ENCODE data around the gene PRRT3. TPM values are rescaled to one million over a fixed set of nuclear protein-coding genes. Genes with fewer than 3 reads are reported as not detected.
A peak's percentile ranks its signal among the peaks of the same experiment; 100 is the strongest.

Gene PRRT3
- total RNA-seq, 1 donor from 2014 or later: 8.2 TPM

DNA sequence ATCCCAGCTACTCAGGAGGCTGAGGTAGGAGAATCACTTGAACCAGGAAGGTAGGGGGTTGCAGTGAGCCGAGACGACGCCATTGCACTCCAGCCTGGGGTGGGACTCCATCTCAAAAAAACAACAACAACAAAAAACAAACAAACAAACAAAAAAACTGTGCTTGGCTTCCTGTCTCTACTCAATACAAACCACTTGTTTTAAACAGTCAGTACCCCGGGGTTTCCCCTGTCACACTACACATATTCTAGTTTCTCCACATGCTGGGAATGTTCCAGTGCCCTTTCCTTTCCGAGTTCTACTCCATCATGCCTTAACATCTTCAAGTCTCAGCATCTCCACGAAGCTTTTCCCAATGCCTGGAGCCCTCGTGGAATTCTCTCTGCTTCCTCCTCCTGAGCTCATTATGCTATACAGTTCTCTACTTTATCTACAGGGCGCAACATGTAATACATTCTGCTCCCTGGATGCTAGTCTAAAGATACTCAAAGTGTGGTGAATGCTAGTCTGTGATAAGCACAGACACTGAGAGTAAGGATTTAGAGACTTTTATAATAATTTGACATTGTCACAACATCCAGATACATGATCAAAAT is 26.6 kb upstream of the PRRT3 start:
- H3K36me3 Mint-ChIP-seq: peaks cover 11% of the 10 kb centered on the region
- H3K4me1 Mint-ChIP-seq (ENCODE audit: unreplicated experiment): peaks cover 5% of the 10 kb centered on the region
- H3K27me3 Mint-ChIP-seq: no peaks in the 10 kb centered on the region
- DNase-seq (ENCODE audit: extremely low spot score, unreplicated experiment): no peak
- TF ChIP-seq, protein P1, sequence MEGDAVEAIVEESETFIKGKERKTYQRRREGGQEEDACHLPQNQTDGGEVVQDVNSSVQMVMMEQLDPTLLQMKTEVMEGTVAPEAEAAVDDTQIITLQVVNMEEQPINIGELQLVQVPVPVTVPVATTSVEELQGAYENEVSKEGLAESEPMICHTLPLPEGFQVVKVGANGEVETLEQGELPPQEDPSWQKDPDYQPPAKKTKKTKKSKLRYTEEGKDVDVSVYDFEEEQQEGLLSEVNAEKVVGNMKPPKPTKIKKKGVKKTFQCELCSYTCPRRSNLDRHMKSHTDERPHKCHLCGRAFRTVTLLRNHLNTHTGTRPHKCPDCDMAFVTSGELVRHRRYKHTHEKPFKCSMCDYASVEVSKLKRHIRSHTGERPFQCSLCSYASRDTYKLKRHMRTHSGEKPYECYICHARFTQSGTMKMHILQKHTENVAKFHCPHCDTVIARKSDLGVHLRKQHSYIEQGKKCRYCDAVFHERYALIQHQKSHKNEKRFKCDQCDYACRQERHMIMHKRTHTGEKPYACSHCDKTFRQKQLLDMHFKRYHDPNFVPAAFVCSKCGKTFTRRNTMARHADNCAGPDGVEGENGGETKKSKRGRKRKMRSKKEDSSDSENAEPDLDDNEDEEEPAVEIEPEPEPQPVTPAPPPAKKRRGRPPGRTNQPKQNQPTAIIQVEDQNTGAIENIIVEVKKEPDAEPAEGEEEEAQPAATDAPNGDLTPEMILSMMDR (conservative IDR thresholded peaks at IDR 0.05): no peak
- no peaks in the 10 kb centered on the region for H3K9me3 Mint-ChIP-seq
- H3K4me3 Mint-ChIP-seq: no peak overlapping the region
- peak overlapping the region; percentile 53 for H3K27ac Mint-ChIP-seq

DNA sequence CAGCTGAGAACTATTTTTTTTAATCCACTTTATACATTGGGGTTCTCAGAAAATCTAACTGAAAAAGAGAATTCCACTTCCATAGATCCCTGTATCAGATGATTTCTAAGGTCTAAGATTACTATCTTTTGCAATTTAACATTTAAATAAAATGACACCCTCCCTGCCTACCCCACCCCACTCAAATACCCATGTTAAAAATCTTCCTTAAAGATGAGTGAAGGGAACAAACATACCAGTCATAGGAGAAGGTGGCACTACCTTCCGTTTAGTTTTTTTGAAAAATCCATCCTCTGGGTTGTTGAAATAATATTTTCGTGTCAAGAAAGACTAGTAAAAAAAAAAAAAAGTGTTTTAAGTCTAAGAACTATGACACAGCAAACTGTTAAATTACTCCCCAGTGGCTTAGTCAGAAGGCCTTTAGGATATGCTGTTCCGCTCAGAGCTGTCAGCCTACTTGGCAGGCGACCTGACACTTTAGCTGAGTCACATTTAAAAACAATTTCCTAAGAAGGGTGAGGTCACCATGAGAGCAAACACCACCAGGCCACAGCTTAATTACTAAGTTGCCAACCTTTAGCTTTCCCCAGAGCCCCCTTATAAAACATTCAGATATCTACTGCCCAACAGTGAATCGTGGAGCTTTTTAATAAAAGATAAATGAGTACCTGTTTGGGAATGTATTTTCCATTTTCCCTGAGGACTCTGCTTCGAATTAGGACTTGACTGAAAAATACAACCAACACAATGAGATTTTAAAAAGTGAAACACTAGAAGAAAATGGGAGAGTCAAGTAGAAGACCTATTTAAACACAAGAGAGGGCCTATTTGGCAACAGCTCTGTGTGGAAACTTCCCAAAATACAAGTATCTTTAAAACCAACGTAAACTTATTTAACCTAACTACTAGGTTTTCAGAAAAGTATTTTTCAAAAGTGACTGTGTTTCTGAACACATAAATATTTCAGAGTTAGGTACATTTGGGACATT is 24.8 kb upstream of the PRRT3 start:
- TF ChIP-seq, protein P1 (conservative IDR thresholded peaks at IDR 0.05): no peak
- H3K27me3 Mint-ChIP-seq: no peaks in the 10 kb centered on the region
- H3K27ac Mint-ChIP-seq: peak overlapping the region; percentile 91
- no peaks in the 10 kb centered on the region for H3K9me3 Mint-ChIP-seq
- peaks cover 5% of the 10 kb centered on the region for H3K4me1 Mint-ChIP-seq (ENCODE audit: unreplicated experiment)
- H3K4me3 Mint-ChIP-seq: peak overlapping the region; percentile 35
- peaks cover 15% of the 10 kb centered on the region for H3K36me3 Mint-ChIP-seq
- DNase-seq (ENCODE audit: extremely low spot score, unreplicated experiment): no peak

DNA sequence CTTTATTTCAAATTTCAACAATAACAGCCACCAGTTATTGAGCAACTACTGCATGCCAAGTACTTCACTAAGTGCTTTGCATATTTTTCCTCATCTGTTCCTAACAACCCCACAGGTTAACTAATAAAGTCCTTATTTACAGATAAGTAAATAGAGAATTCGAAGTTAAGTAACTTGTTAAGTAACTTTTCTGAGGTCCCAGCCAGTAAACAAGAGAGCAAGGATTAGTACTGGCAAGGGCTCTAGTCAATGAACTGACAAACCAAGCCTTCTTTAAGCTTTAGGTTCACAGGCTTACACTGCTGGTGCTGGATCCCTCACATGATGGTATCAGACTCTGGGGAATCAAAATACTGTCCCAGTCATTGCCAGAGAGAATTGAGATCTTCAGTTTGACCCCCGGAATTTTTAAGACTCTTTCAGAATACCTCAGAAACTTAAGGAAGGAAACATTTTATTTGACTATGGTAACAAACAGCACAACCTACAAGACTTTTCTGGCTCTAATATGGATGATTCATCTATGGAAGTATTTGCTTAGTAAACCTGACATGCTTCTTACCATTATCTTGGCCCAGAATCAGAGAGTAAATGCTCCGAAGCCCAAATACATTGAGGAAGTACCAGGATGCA is 17.9 kb upstream of the PRRT3 start:
- H3K27ac Mint-ChIP-seq: no peak overlapping the region
- H3K9me3 Mint-ChIP-seq: no peaks in the 10 kb centered on the region
- peaks cover 34% of the 10 kb centered on the region for H3K36me3 Mint-ChIP-seq
- no peak for DNase-seq (ENCODE audit: extremely low spot score, unreplicated experiment)
- H3K4me3 Mint-ChIP-seq: no peak overlapping the region
- TF ChIP-seq, protein P1 (conservative IDR thresholded peaks at IDR 0.05): no peak
- no peaks in the 10 kb centered on the region for H3K4me1 Mint-ChIP-seq (ENCODE audit: unreplicated experiment)
- H3K27me3 Mint-ChIP-seq: no peaks in the 10 kb centered on the region

DNA sequence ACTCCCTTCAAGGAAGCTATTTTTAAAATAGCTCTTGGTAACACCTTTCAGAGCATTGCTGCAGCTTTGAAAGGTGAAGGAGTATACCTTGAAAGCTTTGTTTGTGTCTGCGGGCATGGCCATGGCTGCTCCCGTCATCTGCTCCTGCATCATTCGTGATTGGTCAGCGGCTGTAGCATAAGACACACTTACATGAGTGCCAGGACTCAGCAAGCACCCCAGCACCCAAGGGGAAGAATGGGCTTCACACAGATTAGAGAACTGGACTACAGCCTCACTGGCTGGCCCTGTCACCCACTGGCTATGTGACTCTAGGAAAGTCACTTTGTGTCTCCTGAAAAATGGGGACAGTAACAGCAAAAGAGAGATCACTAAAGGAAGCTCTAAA is 17.4 kb upstream of the PRRT3 start:
- TF ChIP-seq, protein P1 (conservative IDR thresholded peaks at IDR 0.05): no peak
- Mint-ChIP-seq H3K4me1 (ENCODE audit: unreplicated experiment) (no peaks in the 10 kb centered on the region), H3K27me3 (no peaks in the 10 kb centered on the region), H3K4me3 (no peak overlapping the region), H3K9me3 (no peaks in the 10 kb centered on the region), H3K27ac (no peak overlapping the region), H3K36me3 (peaks cover 34% of the 10 kb centered on the region)
- DNase-seq (ENCODE audit: extremely low spot score, unreplicated experiment): no peak

DNA sequence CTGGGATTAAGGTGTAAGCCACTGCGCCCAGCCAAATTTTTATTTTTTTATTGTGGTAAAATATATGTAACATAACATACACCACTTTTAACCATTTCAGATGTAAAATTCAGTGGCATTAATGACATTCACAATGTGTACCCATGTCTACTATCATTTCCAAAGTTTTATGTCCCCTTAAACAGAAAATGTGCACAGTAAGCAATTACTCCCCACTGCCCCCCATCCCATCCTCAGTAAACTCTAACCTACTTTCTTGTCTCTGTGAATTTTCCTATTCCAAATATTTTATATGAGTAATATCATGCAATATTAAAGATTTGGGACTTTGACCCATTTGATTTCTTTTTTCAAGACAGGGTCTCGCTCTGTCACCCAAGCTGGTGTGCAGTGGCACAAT is 14.6 kb upstream of the PRRT3 start:
- Mint-ChIP-seq H3K4me1 (ENCODE audit: unreplicated experiment) (no peaks in the 10 kb centered on the region), H3K4me3 (no peak overlapping the region), H3K36me3 (peaks cover 33% of the 10 kb centered on the region), H3K27me3 (no peaks in the 10 kb centered on the region), H3K27ac (no peak overlapping the region), H3K9me3 (no peaks in the 10 kb centered on the region)
- DNase-seq (ENCODE audit: extremely low spot score, unreplicated experiment): no peak
- TF ChIP-seq, protein P1 (conservative IDR thresholded peaks at IDR 0.05): no peak
